Tibial artery (tissue), 4 donors: ENCODE data around the gene DNER.

ENCODE experiments used
- DNase-seq, 2 donors: peaks; one replicate each; pipeline ENCODE4 v3.0.0-alpha.2; 2019
- H3K27ac ChIP-seq, 2 donors: fragments of 200-600 bp; sonication (generic) in 1 of 2; 1 replicate in 1 of 2; 2 replicates in 1 of 2; pipeline ENCODE4 v1.5.1; 2018 to 2019; ENCODE audit warnings: mild to moderate bottlenecking in 1 of 2
- H3K27me3 ChIP-seq, 2 donors: fragments of 200-600 bp; sonication (generic) in 1 of 2; one replicate each; pipeline versions ENCODE4 v1.5.1 to v1.6.0; 2016 to 2019
- H3K36me3 ChIP-seq, 3 donors: fragments of 200-600 bp; sonication (generic) in 2 of 3; one replicate each; pipeline ENCODE4 v1.5.1; 2016 to 2019; ENCODE audit warnings: mild to moderate bottlenecking in 2 of 3
- H3K4me1 ChIP-seq, 4 donors: fragments of 200-600 bp; sonication (generic) in 2 of 4; 1 replicate in 3 of 4; 2 replicates in 1 of 4; pipeline ENCODE4 v1.5.1; 2016 to 2019
- H3K4me3 ChIP-seq, 2 donors: fragments of 200-600 bp; sonication (generic) in 1 of 2; 1 replicate in 1 of 2; 2 replicates in 1 of 2; pipeline ENCODE4 v1.5.1; 2018 to 2019; ENCODE audit warnings: mild to moderate bottlenecking in 2 of 2
- H3K9me3 ChIP-seq, 3 donors: fragments of 200-600 bp; sonication (generic) in 1 of 3; one replicate each; pipeline ENCODE4 v1.5.1; 2016 to 2019
- intact Hi-C: fragments of 100-400 bp; cut with DNase I; formaldehyde crosslinking; loops from one replicate; pipeline ENCODE4 v1.15.0; 2023; ENCODE audit warnings: low total_unique reads
- TF ChIP-seq, protein P1 (sequence below), 2 experiments: fragments of 200-600 bp in 1 of 2; fragments of 450-650 bp in 1 of 2; IDR thresholded peaks; one replicate each; pipeline ENCODE4 v1.5.1; 2017 to 2019; ENCODE audit warnings: antibody characterized with exemption in 2 of 2, mild to moderate bottlenecking in 1 of 2, moderate library complexity in 1 of 2

Gene DNER

DNA sequence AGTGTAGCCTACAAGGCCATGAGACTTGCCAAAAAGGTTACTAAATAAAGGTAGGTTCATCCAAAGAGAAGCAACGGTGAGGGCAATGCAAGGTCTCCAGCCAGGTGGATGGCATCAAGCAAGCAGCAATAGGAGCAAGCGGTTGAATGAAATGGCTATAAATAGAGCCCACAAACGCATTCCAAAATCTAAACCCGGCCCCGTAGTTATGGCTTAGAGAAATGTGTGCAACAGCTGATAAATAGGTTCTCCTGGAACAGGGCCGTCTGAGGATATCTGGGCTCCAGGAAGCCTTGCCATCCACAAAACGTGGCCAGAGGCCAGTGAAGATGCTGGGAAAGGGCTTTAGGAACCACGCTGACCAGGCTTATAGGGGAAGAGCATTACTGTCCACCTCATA lies 297.2 kb downstream of the DNER start:
- Histone ChIP-seq H3K4me3 (no peak overlapping the region), H3K27ac (peak overlapping the region; percentile 64 to 71), H3K36me3 (no peaks in the 10 kb centered on the region), H3K9me3 (no peaks in the 10 kb centered on the region), H3K27me3 (no peaks in the 10 kb centered on the region), H3K4me1 (peaks cover 0 to 39% (median 6%) of the 10 kb centered on the region in 4 donors)
- intact Hi-C loops: no loop called here
- DNase-seq: no peak
- TF ChIP-seq, protein P1, sequence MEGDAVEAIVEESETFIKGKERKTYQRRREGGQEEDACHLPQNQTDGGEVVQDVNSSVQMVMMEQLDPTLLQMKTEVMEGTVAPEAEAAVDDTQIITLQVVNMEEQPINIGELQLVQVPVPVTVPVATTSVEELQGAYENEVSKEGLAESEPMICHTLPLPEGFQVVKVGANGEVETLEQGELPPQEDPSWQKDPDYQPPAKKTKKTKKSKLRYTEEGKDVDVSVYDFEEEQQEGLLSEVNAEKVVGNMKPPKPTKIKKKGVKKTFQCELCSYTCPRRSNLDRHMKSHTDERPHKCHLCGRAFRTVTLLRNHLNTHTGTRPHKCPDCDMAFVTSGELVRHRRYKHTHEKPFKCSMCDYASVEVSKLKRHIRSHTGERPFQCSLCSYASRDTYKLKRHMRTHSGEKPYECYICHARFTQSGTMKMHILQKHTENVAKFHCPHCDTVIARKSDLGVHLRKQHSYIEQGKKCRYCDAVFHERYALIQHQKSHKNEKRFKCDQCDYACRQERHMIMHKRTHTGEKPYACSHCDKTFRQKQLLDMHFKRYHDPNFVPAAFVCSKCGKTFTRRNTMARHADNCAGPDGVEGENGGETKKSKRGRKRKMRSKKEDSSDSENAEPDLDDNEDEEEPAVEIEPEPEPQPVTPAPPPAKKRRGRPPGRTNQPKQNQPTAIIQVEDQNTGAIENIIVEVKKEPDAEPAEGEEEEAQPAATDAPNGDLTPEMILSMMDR (IDR thresholded peaks at IDR 0.05): no peak

DNA sequence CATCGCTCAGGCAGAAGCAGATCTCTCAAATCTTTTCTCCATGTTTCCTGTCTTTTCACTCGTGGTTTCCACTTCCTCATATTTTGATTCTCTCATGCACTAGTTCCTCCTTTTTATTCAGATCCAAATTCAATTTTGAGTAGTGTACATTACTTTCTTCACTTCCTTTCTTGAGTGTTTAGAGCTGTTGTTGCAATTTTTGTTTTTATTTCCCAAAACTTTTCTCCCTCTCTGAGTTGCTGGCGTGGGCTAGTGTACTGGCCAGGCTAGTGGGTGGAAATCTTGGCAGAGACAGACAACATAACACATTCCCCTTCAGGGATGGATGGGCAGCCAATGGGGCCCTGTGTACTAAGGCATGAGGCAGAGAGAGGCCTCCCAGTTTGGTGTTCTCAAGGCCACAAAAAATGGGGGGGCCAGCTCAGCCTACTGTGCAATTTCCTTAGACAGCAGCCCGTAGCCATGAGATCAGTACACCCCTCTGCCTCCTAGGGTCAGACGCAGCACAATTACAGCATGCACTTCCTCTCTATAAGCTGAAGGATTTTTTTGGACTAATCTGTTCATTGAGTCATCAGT lies 298.1 kb downstream of the DNER start:
- no peak overlapping the region for H3K4me3 ChIP-seq
- H3K36me3 ChIP-seq: no peaks in the 10 kb centered on the region
- peak overlapping the region; percentile 64 to 71 for H3K27ac ChIP-seq
- peak; percentile 91 to 94 for DNase-seq
- no peaks in the 10 kb centered on the region for H3K27me3 ChIP-seq
- intact Hi-C loops: no loop called here
- TF ChIP-seq, protein P1 (IDR thresholded peaks at IDR 0.05): no peak
- H3K4me1 ChIP-seq: peaks cover 0 to 39% (median 8%) of the 10 kb centered on the region in 4 donors
- no peaks in the 10 kb centered on the region for H3K9me3 ChIP-seq

DNA sequence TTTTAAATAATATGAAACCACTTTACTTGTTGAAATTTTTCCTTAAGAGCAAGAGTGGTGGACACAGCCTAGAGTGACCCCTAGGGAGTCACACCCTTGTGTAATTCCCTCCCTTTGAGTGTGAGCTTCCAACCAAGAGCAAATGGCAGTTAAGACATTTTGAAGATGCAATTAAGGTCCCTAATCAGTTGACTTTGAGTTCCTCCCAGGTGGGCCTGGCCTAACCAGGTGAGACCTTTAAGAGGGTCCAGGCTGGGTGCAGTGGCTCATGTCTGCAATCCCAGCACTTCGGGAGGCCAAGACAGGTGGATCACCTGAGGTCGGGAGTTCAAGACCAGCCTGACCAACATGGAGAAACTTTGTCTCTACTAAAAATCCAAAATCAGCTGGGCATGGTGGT lies 299.7 kb downstream of the DNER start:
- H3K27ac ChIP-seq: peak overlapping the region in 1 of 2 donors; percentile 64
- no peak for DNase-seq
- no peaks in the 10 kb centered on the region for H3K36me3 ChIP-seq
- H3K9me3 ChIP-seq: no peaks in the 10 kb centered on the region
- H3K4me1 ChIP-seq: peaks cover 0 to 50% (median 11%) of the 10 kb centered on the region in 4 donors
- TF ChIP-seq, protein P1 (IDR thresholded peaks at IDR 0.05): no peak
- no peak overlapping the region for H3K4me3 ChIP-seq
- intact Hi-C loops: no loop called here
- H3K27me3 ChIP-seq: no peaks in the 10 kb centered on the region

DNA sequence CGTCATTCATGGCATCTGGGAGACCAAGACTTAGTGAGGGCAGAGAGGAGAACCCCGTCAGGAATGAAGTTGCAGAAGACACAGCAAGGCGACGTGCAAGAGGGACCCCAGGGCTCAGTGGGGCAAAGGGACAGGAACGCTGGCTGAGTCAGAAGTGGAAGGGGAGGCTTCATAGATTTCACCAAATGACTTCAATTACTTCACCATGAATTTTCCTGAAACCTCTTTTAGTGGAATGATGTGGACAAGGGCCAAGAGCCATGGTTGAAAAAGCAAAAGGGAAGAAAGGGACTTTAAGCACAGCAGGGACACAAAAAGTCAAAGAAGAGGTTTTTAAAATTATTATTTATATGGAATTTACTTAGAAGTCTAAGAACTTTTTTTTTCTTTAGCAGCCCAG lies 301.7 kb downstream of the DNER start:
- TF ChIP-seq, protein P1 (IDR thresholded peaks at IDR 0.05): no peak
- no peak for DNase-seq
- H3K27ac ChIP-seq: peak overlapping the region; percentile 36 to 43

DNA sequence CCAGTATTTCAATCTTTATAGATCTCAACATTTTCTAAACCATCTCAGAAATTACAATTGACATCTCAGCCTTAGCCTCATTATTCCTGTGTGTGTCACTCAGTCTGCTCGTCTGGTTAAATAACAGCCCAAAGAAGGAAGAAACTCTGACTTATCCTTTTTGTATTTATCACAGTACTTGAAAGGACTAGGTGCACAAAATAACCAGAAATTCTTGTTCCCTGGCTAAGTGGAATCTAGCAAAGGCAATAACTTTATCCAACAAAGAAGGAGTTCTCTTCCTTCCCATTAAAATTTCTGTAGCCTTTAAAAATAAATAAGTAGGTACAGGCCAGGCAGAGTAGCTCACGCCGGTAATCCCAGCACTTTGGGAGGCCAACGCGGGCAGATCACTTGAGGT lies 303.4 kb downstream of the DNER start:
- peak overlapping the region; percentile 52 to 69 for H3K27ac ChIP-seq
- TF ChIP-seq, protein P1 (IDR thresholded peaks at IDR 0.05): no peak
- intact Hi-C loops: no loop called here

More for the DNA sequence above, 301.7 kb downstream of the DNER start:
- Histone ChIP-seq H3K4me1 (peaks cover 0 to 49% (median 21%) of the 10 kb centered on the region in 4 donors), H3K9me3 (no peaks in the 10 kb centered on the region), H3K36me3 (no peaks in the 10 kb centered on the region), H3K27me3 (no peaks in the 10 kb centered on the region), H3K4me3 (no peak overlapping the region)
- intact Hi-C loops: no loop called here

More for the DNA sequence above, 303.4 kb downstream of the DNER start:
- no peaks in the 10 kb centered on the region for H3K9me3 ChIP-seq
- no peak for DNase-seq
- H3K27me3 ChIP-seq: no peaks in the 10 kb centered on the region
- no peak overlapping the region for H3K4me3 ChIP-seq
- peaks cover 0 to 43% (median 19%) of the 10 kb centered on the region in 4 donors for H3K4me1 ChIP-seq
- H3K36me3 ChIP-seq: no peaks in the 10 kb centered on the region
